BLaER1 (cell line): ENCODE measurements around the gene IP6K2.

Experiments
- H3K27ac ChIP-seq: shearing (Covaris generic); formaldehyde crosslinking; 2 replicates; pipeline ENCODE4 v1.8.1; 2022
- H3K27me3 ChIP-seq: shearing (Covaris generic); formaldehyde crosslinking; 2 replicates; pipeline ENCODE4 v1.8.1; 2022
- H3K36me3 ChIP-seq: shearing (Covaris generic); formaldehyde crosslinking; 2 replicates; pipeline ENCODE4 v1.8.1; 2022
- H3K4me1 ChIP-seq: shearing (Covaris generic); formaldehyde crosslinking; 2 replicates; pipeline ENCODE4 v1.8.1; 2022
- H3K4me2 ChIP-seq: shearing (Covaris generic); formaldehyde crosslinking; 2 replicates; pipeline ENCODE4 v1.8.1; 2022
- H3K4me3 ChIP-seq: shearing (Covaris generic); formaldehyde crosslinking; 2 replicates; pipeline ENCODE4 v1.8.1; 2022
- H3K9ac ChIP-seq: shearing (Covaris generic); formaldehyde crosslinking; 2 replicates; pipeline ENCODE4 v1.8.1; 2022
- H3K9me3 ChIP-seq: shearing (Covaris generic); formaldehyde crosslinking; 2 replicates; pipeline ENCODE4 v1.8.1; 2022
- H4K20me1 ChIP-seq: shearing (Covaris generic); formaldehyde crosslinking; 2 replicates; pipeline ENCODE4 v1.8.1; 2022
- Cebpa-rat ChIP-seq: shearing (Covaris generic); IDR thresholded peaks from 2 replicates; pipeline ENCODE4 v1.8.1; 2022

IP6K2 gene

DNA sequence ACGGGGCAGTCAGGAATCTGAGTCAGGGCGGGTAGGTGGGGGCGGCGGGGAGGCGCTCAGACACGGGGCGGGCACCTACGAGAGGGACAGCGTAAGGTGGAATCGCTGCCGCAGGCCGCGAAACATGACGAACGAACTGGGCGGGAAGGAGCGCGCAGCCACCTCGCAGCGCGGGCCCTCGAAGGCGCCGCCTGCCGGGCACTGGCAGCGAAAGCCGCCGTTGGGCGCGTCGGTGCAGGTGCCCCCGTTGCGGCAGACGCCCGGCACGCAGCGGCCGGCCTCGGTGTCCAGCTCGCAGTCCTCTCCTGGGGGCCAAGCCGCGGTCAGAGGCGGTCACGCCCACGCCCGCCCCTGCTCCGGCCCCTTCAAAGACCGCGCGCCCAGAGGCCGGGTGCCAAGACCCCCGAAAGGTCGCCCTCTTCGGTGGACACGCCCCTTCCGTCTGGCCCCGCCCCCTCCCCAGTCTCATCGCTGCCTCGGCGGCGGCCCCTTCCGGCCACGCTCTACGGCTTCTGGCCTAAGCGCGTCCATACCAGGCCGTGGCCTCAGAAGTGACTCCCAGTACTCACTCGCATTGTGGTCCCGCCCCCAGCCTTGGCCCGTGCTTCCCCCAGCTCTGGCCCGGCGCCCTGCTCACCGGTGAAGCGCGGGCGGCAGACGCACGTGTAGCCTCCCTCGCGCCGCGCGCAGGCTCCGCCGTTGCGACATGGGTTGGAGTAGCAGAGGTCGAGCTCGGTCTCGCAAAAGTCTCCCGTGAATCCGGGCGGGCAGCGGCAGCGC, 60.8 kb downstream of the IP6K2 start:
- no peaks in the 10 kb centered on the region for H3K9me3 ChIP-seq
- H3K9ac ChIP-seq = peak overlapping the region; percentile 74; the same call in 1 of the 2 replicates
- peak overlapping the region; percentile 63 for H3K27ac ChIP-seq
- peak overlapping the region; percentile 89 for H3K4me2 ChIP-seq
- H4K20me1 ChIP-seq = peaks cover 28% of the 10 kb centered on the region
- H3K27me3 ChIP-seq = peaks cover 5% of the 10 kb centered on the region; the same call in 1 of the 2 replicates
- H3K36me3 ChIP-seq = no peaks in the 10 kb centered on the region
- TF ChIP-seq Cebpa-rat = no peak
- H3K4me3 ChIP-seq = peak overlapping the region; percentile 71
- H3K4me1 ChIP-seq = peaks cover 26% of the 10 kb centered on the region

DNA sequence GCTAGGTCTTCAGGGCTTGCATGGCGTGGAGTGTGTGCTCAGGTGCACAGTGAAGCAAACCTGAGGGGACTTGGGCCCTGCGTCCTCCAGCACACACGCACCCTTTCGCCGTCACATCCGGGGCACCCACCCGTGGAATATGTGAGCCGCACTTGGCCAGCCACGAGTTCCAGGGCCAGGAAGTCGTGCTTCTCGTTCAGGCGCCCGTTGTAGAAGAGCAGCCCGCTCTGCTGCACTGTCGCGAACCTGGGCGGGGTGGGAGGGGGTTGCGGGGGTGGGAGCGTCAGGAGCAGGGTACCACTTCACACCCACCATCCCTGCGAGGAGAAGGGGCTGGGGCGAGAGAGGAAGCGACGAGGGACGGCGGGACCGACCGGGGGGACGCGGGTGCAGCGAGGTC, 61.4 kb downstream of the IP6K2 start:
- Histone ChIP-seq H3K9me3 (no peaks in the 10 kb centered on the region), H3K36me3 (no peaks in the 10 kb centered on the region), H3K4me3 (peak overlapping the region; percentile 71), H3K4me1 (peaks cover 20% of the 10 kb centered on the region), H3K4me2 (peak overlapping the region; percentile 89), H3K27ac (no peak overlapping the region), H3K9ac (no peak overlapping the region), H3K27me3 (peaks cover 5% of the 10 kb centered on the region; the same call in 1 of the 2 replicates), H4K20me1 (peaks cover 21% of the 10 kb centered on the region)
- TF ChIP-seq Cebpa-rat = no peak

DNA sequence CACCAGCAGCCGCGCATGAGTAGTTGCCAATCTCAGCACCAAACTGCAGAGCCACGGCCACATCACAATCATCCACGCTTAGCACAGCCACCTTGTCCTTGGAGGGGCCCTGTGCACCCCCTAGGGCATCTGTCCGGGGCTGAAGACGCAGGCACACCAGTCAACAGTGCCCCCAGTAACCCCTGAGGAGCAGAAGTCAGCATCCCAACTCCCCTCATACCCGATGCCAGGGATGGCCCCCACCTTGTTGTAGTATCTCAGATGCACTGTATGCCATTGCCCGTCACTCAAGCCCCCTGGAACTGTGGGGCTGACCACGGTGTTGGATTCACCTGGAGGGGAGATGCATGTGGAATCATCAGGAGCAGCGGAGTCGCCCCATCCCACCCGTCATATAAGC, 62.0 kb downstream of the IP6K2 start:
- H3K36me3 ChIP-seq = no peaks in the 10 kb centered on the region
- H3K9ac ChIP-seq = no peak overlapping the region

DNA sequence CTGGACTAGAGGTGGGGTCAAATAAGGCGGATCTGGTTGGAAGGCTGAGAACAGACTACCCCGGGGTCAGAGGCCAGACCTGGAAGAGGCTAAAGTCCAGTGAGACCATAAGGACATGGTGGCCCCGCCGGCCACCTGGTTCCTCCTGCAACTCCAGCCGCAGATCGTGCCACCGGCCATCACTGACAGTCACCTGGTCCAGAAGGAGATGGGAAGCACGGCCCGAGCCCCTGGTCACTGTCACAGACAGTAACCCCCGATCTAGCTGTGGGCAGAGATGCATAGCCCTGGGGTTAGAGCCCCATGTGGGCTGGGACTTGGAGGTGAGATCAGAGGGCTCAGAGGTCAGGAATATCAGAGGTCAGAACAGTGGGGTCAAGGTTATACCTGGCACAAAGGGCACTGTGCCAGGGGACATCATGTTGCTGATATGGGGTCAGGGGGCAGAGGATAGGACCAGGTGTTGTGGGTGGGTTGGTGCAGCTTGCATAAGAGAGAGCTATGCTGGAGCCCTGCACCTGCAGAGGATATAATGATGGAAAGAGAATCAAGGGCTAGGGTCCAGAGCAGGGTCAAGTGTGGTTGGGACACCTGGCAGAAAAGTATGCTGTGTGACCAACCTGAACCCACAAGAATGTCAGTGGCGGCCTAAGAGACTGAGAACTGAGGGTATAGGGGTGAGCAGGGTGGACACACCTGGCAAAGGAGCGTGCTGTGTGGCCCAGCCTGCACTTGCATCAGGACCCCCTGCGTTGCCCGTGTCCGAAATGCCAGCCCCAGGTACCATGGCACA, 63.9 kb downstream of the IP6K2 start:
- TF ChIP-seq Cebpa-rat = no peak
- Histone ChIP-seq H3K27ac (no peak overlapping the region), H3K4me3 (no peak overlapping the region), H3K36me3 (no peaks in the 10 kb centered on the region), H3K4me2 (no peak overlapping the region), H3K9ac (no peak overlapping the region), H4K20me1 (no peaks in the 10 kb centered on the region), H3K27me3 (peaks cover 5% of the 10 kb centered on the region; the same call in 1 of the 2 replicates), H3K4me1 (peaks cover 18% of the 10 kb centered on the region), H3K9me3 (no peaks in the 10 kb centered on the region)

More for the DNA sequence above, 62.0 kb downstream of the IP6K2 start:
- Histone ChIP-seq H3K4me2 (peak overlapping the region; percentile 89), H3K27ac (no peak overlapping the region), H3K27me3 (peaks cover 5% of the 10 kb centered on the region; the same call in 1 of the 2 replicates), H4K20me1 (0 out of 2 replicates have a peak, but pooled peaks cover 16% of the 10 kb centered on the region), H3K4me1 (peaks cover 18% of the 10 kb centered on the region), H3K4me3 (no peak overlapping the region), H3K9me3 (no peaks in the 10 kb centered on the region)
- TF ChIP-seq Cebpa-rat = no peak

DNA sequence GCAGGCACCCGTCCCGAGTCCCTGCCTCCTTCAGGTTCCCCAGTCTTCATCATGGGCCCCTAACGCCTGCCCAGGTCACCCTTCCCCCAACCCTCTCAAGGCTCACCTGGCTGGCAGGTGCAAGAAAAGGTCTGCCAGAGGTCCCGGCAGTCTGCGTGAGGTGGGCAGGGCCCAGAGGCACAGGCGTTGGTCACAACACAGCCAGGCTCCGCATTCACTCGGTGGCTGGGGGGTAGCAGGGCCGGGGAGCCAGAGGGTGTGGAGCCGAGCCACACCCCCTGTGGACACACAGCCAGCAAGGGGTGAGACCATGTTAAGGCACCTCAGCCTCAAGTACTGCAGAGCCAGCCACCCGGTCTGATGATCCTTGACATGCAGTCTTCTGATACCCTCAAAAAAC, 65.2 kb downstream of the IP6K2 start:
- H3K9ac ChIP-seq = no peak overlapping the region
- H3K4me2 ChIP-seq = no peak overlapping the region
- peaks cover 3% of the 10 kb centered on the region; the same call in 1 of the 2 replicates for H3K27me3 ChIP-seq
- no peaks in the 10 kb centered on the region for H3K9me3 ChIP-seq
- H3K4me3 ChIP-seq = no peak overlapping the region
- H3K36me3 ChIP-seq = no peaks in the 10 kb centered on the region
- H3K27ac ChIP-seq = no peak overlapping the region
- H4K20me1 ChIP-seq = no peaks in the 10 kb centered on the region
- H3K4me1 ChIP-seq = peaks cover 13% of the 10 kb centered on the region
- TF ChIP-seq Cebpa-rat = no peak

DNA sequence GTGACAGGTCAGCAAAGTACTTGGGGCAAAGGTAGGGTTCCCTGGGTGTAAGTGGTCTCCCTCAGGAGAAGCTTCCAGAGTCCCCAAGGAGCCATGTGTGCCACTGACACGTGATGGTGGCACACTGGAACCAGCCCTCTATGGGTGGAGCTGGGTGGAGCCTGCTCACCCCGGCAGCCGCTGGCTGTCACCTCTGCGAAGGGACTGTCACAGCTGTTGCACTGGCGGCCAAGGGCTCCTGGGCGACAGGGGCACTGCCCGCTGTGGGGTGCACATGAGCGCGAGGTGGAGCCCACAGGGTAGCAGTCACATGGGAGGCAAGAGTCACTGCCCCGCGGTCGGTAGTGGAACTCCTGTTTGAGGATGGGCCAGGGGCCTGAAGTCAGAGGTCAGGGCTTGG, 66.3 kb downstream of the IP6K2 start:
- Histone ChIP-seq H3K4me3 (no peak overlapping the region), H3K27ac (no peak overlapping the region), H3K9ac (no peak overlapping the region), H3K4me2 (no peak overlapping the region), H3K27me3 (no peaks in the 10 kb centered on the region), H3K9me3 (no peaks in the 10 kb centered on the region), H4K20me1 (no peaks in the 10 kb centered on the region), H3K4me1 (peaks cover 8% of the 10 kb centered on the region), H3K36me3 (no peaks in the 10 kb centered on the region)
- TF ChIP-seq Cebpa-rat = no peak

- no peaks in the 10 kb centered on the region for H3K36me3 ChIP-seq
- TF ChIP-seq Cebpa-rat = no peak
- H3K4me2 ChIP-seq = no peak overlapping the region
Measured at GRCh38 chr3:48648188-48648850, 68.7 kb downstream of the IP6K2 start.

DNA sequence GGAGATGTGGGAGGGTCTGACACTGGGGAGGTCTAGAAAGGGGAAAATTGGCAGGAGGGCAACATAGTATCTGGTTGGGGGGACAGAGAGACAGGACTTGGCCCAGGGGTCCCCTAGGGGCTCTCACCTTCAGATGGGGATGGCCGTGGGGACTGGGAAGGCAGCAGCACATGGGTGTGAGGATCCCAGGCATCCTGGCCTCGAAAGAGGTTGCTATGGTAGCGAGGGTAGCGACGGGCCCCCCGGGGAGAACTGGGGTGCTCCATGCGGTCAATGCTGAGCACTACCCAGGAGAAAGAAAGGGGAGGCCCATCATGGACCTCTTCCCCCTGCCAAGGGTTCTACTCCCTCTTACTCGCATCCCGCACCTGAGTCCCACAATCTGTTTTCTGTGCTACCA, 69.3 kb downstream of the IP6K2 start:
- no peak for TF ChIP-seq Cebpa-rat
- Histone ChIP-seq H3K27me3 (no peaks in the 10 kb centered on the region), H3K9ac (no peak overlapping the region), H4K20me1 (no peaks in the 10 kb centered on the region), H3K4me3 (no peak overlapping the region), H3K4me1 (no peaks in the 10 kb centered on the region), H3K27ac (no peak overlapping the region), H3K4me2 (no peak overlapping the region), H3K9me3 (no peaks in the 10 kb centered on the region), H3K36me3 (no peaks in the 10 kb centered on the region)

More at GRCh38 chr3:48648188-48648850, 68.7 kb downstream of the IP6K2 start:
- H3K9ac ChIP-seq = no peak overlapping the region
- no peaks in the 10 kb centered on the region for H4K20me1 ChIP-seq
- no peak overlapping the region for H3K27ac ChIP-seq
- H3K27me3 ChIP-seq = no peaks in the 10 kb centered on the region
- H3K4me1 ChIP-seq = no peaks in the 10 kb centered on the region
- no peaks in the 10 kb centered on the region for H3K9me3 ChIP-seq
- no peak overlapping the region for H3K4me3 ChIP-seq

GRCh38 chr3:48644898-48645760, 71.9 kb downstream of the IP6K2 start:
- Histone ChIP-seq H3K27me3 (no peaks in the 10 kb centered on the region), H3K27ac (no peak overlapping the region), H3K4me1 (no peaks in the 10 kb centered on the region), H4K20me1 (no peaks in the 10 kb centered on the region), H3K9me3 (no peaks in the 10 kb centered on the region), H3K4me3 (no peak overlapping the region), H3K36me3 (peaks cover 4% of the 10 kb centered on the region; the same call in 1 of the 2 replicates), H3K9ac (no peak overlapping the region), H3K4me2 (no peak overlapping the region)
- TF ChIP-seq Cebpa-rat = no peak
